Inferior parietal cortex (tissue), 1 donor: ENCODE measurements around the gene USP6NL.

ENCODE experiments used
- DNase-seq: peaks from one replicate; pipeline ENCODE4 v3.0.0-alpha.2; 2016; ENCODE audit errors: extremely low spot score

Gene USP6NL

DNA sequence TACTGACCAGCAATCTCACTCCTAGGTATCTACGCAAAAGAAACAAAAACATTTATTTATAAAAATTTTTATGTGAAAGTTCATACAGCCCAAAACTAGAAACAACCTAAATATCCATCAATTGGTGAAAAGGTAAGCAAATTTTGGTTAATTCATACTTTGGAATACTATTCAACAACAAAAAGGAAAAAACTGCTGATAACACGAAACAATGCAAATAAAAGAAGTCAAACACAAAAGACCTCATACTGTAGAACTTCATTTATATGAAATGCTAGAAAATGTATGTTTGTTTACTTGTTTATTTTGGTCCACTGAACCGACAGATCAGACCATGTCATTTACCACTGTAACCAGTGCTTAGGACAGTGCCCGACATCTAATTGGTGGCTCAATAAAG is 60.3 kb downstream of the USP6NL start:
- DNase-seq: no peak

DNA sequence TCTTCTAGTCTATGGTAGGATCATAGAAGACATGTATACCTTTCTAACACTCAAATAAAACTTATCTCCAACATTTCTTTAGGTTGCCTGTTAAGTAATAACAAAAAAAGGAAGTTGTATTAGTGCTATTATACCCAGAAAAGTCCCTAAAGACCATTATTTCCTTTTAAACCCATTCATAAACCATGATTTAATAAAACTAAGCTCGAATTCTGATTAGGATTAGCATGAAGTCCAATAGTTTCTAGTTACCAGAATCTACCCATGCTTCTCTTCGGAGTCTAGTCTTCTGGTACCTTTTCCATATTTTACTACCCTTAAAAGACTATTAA is 62.7 kb downstream of the USP6NL start:
- DNase-seq: no peak

- no peak for DNase-seq
Observed at GRCh38 chr10:11548065-11548767, 63.2 kb downstream of the USP6NL start.

- DNase-seq: no peak
Observed at GRCh38 chr10:11546581-11546980, 64.9 kb downstream of the USP6NL start.

- no peak for DNase-seq
Observed at GRCh38 chr10:11541296-11541695, 70.2 kb downstream of the USP6NL start.

GRCh38 chr10:11539191-11539868 is 72.1 kb downstream of the USP6NL start:
- no peak for DNase-seq

- no peak for DNase-seq
Observed at GRCh38 chr10:11538834-11539190, 72.6 kb downstream of the USP6NL start.

- no peak for DNase-seq
Observed at GRCh38 chr10:11536228-11536627, 75.2 kb downstream of the USP6NL start.

- DNase-seq: no peak
Observed at GRCh38 chr10:11535346-11535959, 76.0 kb downstream of the USP6NL start.

GRCh38 chr10:11533328-11533781 is 78.1 kb downstream of the USP6NL start:
- DNase-seq: no peak

DNA sequence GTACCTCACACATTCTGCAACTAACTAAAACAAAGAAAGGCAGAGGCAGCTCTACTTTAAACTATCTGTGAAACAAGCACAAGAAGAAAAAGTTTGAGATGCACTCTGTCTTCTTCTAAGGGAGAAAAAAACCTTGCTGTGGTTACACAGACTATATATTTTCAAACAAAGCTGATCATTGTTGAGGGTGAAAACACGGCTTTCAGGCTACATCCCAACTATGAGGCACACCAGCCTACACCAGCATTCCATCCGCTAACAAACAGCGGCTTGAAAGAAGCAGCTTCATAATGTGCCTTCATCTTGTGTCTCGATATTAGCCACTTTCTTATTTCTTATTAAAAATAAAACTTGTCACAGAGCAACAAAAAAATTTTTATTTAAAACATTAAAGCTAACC is 79.1 kb downstream of the USP6NL start:
- no peak for DNase-seq

- DNase-seq: no peak
Observed at GRCh38 chr10:11530806-11531205, 80.6 kb downstream of the USP6NL start.

GRCh38 chr10:11529276-11529903 is 82.1 kb downstream of the USP6NL start:
- DNase-seq: no peak

GRCh38 chr10:11528286-11528685 is 83.2 kb downstream of the USP6NL start:
- no peak for DNase-seq

GRCh38 chr10:11527691-11528255 is 83.7 kb downstream of the USP6NL start:
- DNase-seq: no peak

DNA sequence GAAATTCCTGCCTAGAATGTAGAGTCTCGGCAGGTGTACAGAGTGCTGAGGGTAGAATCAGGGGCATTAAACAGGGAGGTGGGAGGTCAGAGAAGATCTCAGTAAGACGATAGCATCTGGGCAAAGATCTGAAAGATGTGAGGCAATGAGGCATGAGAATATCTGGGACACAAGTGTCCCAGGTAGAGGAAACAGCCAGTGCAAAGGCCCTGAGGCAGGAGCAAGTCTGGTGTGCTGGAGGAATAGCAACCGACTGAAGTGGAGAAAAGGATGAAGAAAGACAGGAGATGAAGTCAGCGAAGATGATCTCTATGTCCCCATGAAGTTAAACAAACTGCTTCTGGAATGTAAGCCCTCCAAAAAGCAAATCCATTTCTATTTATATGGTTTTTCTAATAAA is 84.4 kb downstream of the USP6NL start:
- DNase-seq: no peak

DNA sequence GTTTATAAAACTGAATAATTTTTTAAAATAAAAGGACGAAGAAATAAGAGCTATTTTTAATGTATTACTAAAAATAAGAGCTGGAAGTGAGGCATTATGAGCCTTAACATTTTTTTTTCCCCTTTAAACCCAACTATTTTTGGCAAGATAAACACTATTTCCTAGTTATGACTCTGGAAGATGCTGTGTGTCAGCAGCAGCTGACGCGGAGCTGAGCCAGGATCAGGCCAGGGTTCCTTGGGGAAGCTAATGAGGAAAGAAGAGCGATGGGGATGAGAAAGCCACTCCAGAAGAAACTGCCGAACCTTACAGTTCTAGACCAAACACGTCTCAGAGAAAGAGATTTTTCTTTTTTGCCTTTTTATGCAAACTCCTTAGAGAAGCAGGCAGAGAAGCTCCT is 85.9 kb downstream of the USP6NL start:
- DNase-seq: no peak

GRCh38 chr10:11522821-11523245 is 88.6 kb downstream of the USP6NL start:
- no peak for DNase-seq

DNA sequence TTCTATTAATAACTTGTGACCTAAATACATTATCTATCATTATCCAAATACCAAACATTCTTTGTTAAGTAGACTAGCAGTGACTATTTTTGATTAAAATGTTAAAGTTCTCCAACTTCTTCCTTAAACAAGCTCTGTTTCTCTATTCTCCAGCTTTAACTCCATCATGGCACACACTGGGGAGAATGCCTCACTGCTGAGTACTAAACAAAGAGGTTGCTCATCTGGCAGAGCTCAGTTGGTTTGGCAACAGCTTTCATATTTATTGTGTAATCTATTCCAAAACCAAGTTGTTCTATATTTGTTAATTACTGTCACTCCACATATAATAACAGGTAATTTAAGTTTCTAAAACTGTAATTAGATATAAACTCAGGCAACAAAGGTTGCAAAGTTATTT is 89.6 kb downstream of the USP6NL start:
- DNase-seq: no peak

GRCh38 chr10:11520892-11521291 is 90.6 kb downstream of the USP6NL start:
- no peak for DNase-seq

DNA sequence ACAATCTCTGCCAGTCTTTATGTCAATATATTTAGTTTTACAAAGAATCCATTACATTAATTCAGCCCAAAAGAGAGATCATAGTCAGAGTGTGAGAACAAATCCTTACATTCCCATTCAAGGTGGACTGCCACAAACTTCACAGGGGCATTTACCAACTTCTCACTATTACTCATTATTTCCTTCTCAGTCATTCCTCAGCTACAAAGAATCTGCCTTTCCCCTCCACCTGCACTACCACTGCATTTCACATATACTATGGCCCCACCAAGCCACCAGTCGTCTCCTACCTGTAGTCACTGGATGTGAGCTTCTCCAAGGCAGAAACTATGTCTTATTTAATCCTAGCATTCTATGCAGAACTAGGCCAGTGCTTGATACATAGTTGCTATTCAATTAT is 94.3 kb downstream of the USP6NL start:
- DNase-seq: no peak

DNA sequence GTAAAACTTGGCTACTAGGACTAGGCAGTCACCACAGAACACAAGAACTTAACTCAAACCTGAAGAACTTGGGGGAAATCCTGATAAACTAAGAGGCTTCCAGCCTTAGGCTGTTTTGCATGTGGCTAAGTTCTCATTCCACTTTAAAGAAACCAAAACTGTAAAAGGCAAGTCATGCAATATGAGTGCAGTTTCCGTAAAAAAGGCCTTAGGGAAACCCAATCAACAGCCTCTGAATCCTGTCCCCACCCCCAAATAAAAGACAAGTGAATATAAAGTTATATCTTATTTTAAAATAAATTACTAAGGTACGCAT is 95.1 kb downstream of the USP6NL start:
- DNase-seq: no peak
